NCI-H1048 (cell line): ENCODE data around the gene CCDC88A.
A peak's percentile ranks its signal among the peaks of the same experiment; 100 is the strongest.
"Not testable (repeated sequence)": the region's sequence is repeated elsewhere in the genome, so short reads cannot be mapped to it uniquely, and the experiment has no call there.

ENCODE experiments used
- DNase-seq: peaks from one replicate; lab custom pipeline; 2025; lab: John Stamatoyannopoulos, UW

Gene CCDC88A, protein sequence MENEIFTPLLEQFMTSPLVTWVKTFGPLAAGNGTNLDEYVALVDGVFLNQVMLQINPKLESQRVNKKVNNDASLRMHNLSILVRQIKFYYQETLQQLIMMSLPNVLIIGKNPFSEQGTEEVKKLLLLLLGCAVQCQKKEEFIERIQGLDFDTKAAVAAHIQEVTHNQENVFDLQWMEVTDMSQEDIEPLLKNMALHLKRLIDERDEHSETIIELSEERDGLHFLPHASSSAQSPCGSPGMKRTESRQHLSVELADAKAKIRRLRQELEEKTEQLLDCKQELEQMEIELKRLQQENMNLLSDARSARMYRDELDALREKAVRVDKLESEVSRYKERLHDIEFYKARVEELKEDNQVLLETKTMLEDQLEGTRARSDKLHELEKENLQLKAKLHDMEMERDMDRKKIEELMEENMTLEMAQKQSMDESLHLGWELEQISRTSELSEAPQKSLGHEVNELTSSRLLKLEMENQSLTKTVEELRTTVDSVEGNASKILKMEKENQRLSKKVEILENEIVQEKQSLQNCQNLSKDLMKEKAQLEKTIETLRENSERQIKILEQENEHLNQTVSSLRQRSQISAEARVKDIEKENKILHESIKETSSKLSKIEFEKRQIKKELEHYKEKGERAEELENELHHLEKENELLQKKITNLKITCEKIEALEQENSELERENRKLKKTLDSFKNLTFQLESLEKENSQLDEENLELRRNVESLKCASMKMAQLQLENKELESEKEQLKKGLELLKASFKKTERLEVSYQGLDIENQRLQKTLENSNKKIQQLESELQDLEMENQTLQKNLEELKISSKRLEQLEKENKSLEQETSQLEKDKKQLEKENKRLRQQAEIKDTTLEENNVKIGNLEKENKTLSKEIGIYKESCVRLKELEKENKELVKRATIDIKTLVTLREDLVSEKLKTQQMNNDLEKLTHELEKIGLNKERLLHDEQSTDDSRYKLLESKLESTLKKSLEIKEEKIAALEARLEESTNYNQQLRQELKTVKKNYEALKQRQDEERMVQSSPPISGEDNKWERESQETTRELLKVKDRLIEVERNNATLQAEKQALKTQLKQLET (N-terminal part only)

DNA sequence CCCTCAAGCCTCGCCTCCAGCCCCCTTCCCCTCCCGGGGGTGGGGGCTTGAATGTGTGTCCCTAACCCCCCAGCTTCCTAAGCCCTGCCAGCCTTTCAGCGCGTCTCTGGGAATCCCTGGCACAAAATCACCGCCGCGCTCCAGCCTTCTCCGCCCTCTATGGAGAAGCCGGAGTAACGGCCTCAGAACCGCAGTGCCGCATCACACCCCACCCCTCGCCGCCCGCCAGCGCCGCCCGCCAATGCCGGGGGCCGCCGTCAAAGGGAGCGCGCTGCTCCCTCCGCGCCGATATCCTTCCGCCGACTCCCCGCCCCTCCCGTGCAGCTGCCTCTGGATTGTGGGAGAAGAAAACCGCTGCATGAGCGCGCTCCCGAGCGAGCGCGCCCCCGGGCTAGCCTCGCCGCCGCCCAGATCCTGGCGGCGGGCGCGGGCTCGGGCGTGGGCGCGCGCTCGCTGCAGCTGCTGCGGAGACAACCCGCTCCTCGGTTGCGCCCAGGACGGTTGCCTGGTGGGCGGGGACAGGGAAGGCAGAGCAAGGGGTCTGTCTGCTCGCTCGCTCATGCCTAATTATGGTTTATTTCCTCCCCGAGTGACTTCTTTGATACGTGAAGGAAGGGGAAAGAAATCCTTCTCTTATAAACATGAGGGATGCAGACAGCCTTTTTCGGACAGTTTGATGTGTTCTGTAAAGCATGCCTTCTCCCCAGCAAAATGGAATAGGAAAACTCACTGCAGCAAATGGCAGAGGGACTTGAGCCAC lies at the start of gene CCDC88A:
CCDC88A (minus strand) TSS at position 178 of the 760 bp plus-strand sequence. CDS start 777 bp downstream, outside the sequence.
- DNase-seq = peak; percentile 58

DNA sequence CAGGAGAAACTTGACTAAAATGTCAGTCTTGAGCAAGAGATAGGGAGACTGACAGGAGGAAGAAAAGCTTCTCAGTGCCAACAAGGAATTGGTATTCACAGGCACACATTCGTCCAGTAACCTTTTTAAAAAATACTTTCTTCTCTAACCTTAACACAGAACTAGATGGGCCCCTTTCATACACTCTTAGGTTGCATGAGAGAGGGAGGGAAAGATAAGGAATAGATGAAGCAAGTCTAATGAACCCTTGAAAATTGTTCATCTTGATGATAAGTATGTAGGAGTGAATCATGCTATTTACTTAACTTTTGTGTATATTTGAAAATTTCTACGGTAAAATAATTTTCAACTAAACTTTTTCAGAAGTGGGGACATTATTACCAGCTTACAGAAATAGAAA lies 42.0 kb upstream of the CCDC88A start:
- DNase-seq = no peak

DNA sequence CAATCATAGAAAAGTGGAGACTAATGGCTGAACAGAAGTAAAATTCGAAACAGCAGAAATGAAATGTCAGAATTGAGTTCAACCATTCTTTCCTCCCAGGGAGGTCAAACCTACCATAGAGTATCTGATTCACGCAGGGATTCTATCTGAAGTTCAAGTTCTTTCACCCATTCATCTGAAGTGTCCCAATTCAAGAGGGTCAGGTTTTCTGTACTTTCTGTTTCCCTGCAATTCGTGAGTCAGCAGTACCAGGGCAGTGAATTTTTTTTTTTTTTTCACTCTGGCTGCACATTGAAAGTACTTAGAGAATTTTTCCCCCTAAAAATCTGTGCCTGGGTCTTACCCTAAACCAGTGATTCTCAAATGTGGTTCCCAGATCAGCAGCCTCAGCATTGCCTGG lies 40.9 kb upstream of the CCDC88A start:
- DNase-seq = no peak

DNA sequence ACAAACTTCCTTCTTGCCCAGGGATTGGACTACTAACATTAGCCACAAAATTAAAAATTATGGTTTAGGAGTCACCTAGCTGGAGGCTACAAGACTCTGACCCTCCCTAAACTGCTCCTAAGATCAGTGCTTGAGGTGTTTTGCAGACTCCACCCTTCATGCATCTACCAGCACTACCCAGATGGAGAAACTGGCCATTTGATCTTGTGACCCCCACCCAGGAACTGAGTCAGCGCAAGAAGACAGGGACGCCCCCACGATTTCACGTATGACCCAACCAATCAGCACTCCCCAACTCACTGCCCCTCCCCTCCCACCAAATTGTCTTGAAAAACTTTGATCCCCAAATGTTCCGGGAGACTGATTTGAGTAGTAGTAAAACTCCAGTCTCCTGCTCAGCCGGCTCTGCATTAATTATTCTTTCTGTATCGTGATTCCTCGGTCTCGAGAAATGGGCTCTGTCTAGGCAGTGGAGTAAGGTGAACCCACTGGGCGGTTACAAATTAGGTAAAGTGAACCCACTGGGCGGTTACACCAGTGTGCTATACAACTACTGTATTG lies 40.1 kb upstream of the CCDC88A start:
- DNase-seq = no peak

DNA sequence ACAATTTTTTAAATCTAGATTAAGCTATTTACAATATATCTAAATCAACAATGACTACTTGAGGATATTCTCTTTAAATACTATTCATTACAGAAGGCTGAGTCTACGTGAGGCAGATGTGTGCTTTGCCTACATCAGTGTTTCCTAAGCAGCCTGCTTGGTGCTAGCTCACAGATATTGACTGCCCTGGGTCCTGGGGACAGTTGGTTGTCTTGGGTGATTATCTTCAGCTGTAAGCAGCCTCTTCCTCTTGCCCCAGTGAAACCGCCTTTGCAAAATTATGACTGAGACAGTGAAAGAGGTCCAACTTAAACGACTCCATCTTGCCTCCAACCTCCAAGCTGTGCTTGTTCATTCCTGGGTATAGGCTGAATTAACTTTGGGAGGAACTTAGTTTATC lies 39.6 kb upstream of the CCDC88A start:
- no peak for DNase-seq

DNA sequence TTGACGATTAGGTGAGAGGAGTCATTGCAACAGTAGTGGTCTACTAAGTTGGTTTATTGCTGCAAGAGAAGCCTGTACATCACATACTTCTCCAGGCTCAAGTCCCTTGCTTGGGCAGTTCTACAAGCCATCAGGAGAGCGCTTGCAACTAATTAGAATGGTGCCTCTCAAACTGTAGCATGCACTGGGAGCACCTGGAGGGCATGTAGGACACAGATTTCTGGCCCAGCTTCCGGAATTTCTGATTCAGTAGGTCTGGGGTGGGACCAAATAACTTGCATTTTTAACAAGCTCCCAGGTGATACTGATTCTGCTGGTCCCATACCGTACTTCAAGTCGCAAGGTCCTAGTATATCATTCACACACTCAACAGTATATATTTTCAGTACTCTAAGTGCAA lies 34.5 kb upstream of the CCDC88A start:
- no peak for DNase-seq

DNA sequence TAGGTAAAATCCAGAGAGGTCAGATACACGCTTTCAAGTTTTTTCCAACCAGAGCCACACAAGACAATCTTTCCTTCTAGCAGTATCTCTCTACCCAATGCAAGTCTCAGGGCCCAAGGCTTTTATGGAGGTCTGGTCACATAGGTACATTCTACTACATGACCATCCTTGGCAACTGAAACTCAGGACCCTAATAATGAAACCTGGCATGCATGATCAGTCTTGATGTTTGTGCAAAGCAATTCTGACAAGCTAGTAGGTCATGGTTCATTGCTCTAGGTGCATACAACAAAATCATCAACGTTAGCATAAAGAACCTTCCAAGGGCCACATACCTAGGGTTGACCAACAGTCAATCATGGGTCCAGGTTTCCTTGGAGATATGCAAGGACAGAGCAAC lies 33.2 kb upstream of the CCDC88A start:
- no peak for DNase-seq

DNA sequence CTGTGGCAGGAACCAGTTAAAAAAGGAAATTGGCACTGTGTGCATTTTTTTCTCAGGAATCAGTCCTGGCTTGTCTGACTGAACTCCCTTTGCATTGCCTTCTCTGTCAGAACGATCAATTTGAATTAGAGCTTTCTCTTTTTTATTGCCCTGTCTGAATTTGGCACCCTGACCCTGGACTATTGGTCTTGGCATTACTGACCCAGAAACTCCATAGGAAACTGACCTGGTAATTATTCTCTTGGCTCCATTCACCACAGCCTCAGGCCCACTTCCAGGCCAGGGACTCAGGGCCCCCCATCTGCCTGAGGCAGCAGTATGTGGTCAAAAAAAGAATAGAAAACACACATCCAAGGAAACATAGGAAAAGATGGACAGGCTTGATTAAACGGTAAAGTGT lies 32.0 kb upstream of the CCDC88A start:
- no peak for DNase-seq

DNA sequence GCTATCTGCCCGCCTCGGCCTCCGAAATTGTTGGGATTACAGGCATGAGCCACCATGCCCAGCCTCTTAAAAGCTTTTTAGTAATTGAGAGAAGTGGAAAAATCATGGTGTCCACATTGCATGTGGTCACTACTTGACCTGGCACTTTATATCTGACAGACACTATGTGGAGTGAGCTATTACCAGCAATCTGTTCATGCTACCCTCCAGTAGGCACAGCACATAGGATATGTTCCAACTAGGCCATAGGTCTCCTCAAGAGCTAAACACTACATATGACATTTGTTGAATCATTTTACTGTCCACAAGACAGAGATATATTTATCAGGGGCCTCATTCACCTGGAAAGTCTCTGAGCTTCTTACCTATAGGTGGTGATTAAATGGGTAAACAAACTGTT lies 30.4 kb upstream of the CCDC88A start:
- DNase-seq = not testable (repeated sequence)

DNA sequence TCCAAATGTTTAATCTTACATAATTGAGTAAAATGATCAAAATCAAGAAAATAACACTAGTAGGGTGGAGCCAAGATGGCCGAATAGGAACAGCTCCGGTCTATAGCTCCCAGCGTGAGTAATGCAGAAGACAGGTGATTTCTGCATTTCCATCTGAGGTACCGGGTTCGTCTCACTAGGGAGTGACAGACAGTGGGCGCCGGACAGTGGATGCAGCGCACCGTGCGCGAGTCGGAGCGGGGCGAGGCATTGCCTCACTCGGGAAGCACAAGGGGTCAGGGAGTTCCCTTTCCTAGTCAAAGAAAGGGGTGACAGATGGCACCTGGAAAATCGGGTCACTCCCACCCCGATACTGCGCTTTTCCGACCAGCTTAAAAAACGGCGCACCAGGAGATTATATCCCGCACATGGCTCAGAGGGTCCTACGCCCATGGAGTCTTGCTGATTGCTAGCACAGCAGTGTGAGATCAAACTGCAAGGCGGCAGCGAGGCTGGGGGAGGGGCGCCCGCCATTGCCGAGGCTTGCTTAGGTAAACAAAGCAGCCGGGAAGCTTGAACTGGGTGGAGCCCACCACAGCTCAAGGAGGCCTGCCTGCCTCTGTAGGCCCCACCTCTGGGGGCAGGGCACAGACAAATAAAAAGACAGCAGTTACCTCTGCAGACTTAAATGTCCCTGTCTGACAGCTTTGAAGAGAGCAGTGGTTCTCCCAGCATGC lies 22.5 kb upstream of the CCDC88A start:
- DNase-seq = not testable (repeated sequence)

DNA sequence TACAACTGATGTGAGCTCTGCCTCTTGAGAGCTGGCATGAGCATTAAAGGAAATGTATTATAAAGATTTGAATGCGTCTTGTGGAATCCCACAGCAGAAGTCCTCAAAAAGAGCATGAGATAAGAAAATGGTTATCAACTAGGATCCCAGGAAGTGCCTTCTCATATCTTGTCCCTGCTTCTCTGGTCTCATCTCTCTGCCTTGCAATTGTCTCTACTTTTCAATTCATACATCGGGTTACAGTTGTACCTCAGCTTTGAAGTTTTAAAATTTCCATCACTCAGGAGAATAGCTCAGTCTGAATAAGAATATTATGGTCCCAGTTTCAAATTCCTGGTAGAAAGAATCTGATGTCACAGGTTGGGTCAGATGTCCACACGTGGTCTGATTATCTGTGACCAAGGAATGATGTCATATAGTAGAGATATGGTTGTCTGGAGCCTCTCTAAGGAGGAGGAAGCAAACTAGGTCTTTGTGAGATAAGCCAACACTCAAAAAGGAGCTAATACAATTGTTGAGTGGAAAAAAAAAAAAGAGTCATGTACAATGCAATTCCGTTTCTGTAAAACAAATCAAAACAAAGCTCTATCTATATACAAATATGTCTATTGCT lies 21.7 kb upstream of the CCDC88A start:
- DNase-seq = no peak

DNA sequence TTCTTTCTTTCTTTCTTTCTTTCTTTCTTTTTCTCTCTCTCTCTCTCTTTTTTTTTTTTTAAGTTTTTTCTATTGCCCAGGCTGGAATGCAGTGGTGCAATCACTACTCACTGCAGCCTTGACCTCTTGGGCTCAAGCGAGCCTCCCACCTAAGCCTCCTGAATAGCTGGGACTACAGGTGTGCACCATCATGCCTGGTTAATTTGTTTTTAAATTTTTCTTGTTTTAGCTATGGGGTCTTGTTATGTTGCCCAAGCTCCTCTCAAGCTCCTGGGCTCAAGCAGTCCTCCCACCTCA lies 19.4 kb upstream of the CCDC88A start:
- no peak for DNase-seq

DNA sequence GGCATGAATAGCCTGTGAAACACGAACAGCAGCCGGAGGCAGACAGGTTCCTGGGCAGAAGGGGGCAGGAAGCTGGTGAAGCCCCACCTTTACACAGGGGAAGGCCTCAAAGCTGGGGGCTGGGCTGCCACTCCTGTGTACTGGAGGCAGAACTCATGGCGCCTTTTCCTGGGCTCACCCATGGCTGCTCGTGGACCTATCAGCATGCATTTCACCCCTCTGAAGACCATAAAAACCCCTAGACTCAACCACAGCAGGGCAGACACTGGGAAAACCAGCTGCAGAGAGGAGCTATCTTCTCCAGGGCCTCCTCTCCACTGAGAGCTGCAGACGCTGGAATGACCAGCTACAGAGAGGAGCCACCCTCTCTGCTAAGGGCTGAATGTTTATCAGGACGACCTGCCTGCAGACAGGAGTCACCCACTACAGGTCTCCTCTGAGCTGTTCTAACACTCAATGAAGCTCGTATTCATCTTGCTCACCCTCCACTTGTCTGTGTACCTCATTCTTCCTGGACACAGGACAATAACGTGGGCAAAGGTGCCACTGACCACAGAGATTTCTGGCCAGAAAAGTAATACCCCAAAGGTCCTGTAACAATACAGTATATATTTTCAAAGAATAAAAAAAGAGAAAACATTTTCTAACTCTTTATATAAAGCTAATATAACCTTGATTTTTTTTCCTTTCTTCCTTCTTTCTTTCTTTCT lies 18.9 kb upstream of the CCDC88A start:
- DNase-seq = no peak

DNA sequence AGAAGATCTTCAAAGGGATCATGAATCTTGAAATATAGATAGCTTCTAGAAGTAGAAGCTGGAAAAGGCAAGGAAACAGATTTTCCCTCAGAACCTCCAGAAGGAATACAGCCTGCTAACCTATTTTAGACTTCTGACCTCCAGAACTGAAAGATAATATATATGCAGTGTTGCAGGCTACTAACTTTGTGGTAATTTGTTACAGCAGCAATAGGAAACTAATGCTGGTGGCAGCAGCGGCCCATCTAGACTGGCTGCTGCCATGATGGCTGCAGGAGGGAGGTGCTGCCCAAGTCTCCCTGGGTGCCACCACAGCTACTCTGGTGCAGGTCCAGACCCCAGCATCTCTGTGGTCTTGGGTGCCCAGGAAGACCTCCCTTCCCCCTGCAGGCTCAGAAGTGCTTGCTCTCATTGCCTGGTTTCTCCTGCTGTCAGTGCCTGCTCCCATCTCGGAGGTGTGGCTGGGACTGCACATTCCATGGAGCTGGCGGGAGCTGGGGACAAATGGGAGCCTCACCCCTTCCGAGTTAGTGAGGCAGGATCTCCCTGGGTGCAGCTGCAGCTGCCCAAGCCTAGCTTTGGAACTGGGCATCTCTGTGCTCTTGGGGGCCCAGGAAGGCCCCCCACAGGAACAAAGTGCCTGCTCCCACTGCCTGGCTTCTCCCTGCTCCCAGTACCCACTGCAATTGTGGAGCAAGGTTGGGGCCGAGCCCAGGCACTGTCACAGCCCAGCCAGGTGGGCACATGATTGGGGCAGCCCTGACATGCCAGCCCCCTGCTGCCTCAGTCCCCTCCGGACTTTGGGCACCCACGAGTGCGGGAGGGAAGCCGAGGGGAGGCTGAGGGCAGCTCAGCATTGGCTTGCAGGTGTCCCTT lies 18.1 kb upstream of the CCDC88A start:
- DNase-seq = no peak

DNA sequence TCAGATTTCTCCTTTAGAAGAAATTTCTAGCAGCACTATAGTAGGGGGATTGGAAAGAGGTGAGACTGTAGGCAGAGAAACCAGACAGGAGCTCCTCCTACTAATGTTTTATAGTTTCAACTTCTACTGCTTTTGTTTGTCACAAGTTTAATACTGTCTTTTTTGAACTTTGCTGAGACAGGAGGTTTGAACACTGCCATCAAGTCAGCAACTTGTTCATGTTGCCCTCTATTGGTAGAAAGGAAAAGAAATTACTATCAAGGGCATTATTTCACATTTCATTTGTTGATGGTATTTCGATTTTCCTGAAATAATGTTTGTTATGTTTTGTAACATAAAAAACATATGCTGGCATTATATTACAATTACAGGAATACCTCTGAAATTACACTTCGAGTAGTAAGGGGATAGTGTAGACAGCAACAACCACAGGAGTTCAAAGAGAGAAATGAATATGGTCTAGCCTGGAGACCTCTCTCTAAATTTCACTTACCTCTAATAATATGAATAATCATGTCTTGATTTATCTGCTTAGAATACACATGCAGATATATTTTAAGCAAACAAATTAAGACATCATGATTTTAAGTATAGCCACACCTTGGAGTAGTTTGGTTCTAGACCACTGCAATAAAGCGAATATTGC lies 12.4 kb upstream of the CCDC88A start:
- DNase-seq = no peak

DNA sequence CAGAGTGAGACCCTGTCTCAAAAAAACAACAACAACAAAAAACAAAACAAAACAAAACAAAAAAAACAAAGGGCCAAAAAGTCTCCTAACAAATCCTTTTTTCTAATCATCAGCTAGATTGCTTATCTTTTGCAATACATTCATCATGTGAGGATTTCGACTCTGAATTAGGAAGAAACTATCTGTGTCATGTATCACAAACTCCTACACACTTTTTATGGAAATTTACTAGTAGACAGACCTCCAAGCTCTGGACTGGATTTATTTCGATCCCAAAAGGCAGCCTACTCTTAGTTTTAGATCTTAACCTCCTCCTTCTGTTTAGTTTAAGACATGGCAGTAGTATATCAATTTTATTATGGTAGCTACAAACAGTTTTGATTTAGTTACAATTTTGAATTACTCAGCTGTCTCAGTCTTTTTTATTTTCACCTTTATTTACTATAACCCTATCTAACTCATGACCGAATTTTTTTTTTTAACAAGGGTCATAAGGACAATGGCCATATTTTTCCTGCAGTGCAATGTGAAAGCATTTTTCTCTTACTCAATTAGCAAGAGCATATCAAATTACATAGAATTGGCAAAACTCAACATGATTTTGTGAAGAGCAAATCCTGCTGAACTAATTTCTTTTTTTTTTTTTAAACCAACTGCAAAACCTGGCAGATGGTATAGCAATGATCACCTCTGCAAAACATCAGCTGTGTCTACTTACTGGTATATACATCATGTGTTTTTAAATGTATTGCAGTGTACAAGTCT lies 10.7 kb upstream of the CCDC88A start:
- no peak for DNase-seq

DNA sequence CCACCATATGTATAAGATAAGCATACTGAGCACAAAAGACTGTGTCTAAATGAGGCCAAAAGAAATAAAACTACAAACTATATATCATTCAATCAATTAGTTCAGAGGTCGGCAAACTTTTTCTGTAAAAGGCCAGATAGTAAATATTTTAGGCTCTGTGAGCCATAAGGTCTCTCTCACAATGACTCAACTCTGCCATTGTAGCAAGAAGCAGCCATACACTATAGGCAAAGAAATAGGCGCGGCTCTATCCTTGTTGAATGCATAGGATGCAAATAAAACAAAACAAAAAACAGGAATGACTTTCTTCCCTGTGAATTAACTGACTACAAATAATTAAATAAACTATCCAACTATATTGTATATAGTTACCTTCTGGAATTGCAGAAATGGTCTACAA lies 8.6 kb upstream of the CCDC88A start:
- no peak for DNase-seq

DNA sequence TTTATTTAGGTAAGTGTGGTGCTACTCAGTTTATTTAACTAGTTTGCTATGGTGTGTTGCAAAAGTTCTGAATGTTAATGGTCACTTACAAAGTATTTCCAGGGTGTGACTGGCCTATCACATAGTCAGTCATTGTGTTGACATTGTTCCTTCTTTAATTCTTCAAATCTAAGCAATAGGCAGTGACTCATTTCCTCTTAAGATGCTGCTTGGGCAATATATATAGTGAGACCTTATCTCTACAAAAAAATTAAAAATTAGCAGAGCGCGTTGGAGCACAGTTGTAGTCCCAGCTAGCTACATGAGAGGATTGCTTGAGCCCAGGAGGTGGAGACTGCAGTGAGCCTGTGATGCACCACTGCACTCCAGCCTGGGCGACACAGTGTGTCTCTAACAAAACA lies 5.8 kb upstream of the CCDC88A start:
- DNase-seq = no peak
